Mesenchymal stem cell (in vitro differentiated cells and primary cell): ENCODE data around the gene QPRT.

Experiments used
- DNase-seq: peaks from one replicate; pipeline ENCODE4 v3.0.0-alpha.2; 2013
- H2AFZ ChIP-seq: one replicate; pipeline ENCODE4 v1.6.1; 2013; ENCODE audit warnings: low read depth, mild to moderate bottlenecking, control low read depth, inconsistent platforms, low read length, moderate library complexity
- H2AK5ac ChIP-seq: 2 replicates; pipeline ENCODE4 v1.6.1; 2013; ENCODE audit warnings: low read length, moderate library complexity, mild to moderate bottlenecking, inconsistent platforms; ENCODE audit not compliant: severe bottlenecking
- H2BK120ac ChIP-seq: one replicate; pipeline ENCODE4 v1.6.1; 2013; ENCODE audit warnings: low read depth, mild to moderate bottlenecking, inconsistent platforms, low read length, moderate library complexity
- H2BK12ac ChIP-seq, 2 experiments: one replicate each; pipeline ENCODE4 v1.6.1; 2013; ENCODE audit warnings: inconsistent platforms in 2 of 2, low read length in 2 of 2, mild to moderate bottlenecking in 2 of 2, moderate library complexity in 2 of 2, control low read depth in 1 of 2
- H2BK15ac ChIP-seq: one replicate; pipeline ENCODE4 v1.6.1; 2013; ENCODE audit warnings: mild to moderate bottlenecking, low read depth, inconsistent platforms; ENCODE audit not compliant: poor library complexity, severe bottlenecking
- H2BK5ac ChIP-seq: 2 replicates; pipeline ENCODE4 v1.6.1; 2013; ENCODE audit warnings: low read depth, mild to moderate bottlenecking, low read length, control low read depth, inconsistent platforms; ENCODE audit not compliant: poor library complexity, severe bottlenecking
- H3K14ac ChIP-seq, 2 experiments: one replicate each; pipeline ENCODE4 v1.6.1; 2013; ENCODE audit warnings: inconsistent platforms in 2 of 2, low read length in 2 of 2, control low read depth in 1 of 2, mild to moderate bottlenecking in 1 of 2, moderate library complexity in 1 of 2
- H3K18ac ChIP-seq, 2 experiments: one replicate each; pipeline ENCODE4 v1.6.1; 2013; ENCODE audit warnings: inconsistent platforms in 2 of 2, low read length in 2 of 2, control low read depth in 1 of 2, low read depth in 1 of 2, mild to moderate bottlenecking in 1 of 2
- H3K23ac ChIP-seq, 2 experiments: one replicate each; pipeline ENCODE4 v1.6.1; 2013; ENCODE audit warnings: inconsistent platforms in 2 of 2, low read length in 2 of 2, mild to moderate bottlenecking in 2 of 2, moderate library complexity in 2 of 2, control low read depth in 1 of 2
- H3K27ac ChIP-seq: 2 replicates; pipeline ENCODE4 v1.5.1; 2013; ENCODE audit warnings: mild to moderate bottlenecking, moderate library complexity, low read length, control low read depth, inconsistent platforms; ENCODE audit not compliant: poor library complexity, severe bottlenecking
- H3K27me3 ChIP-seq, 2 experiments: 2 replicates each; pipeline versions ENCODE4 v1.6.1 to v1.7.0; 2013; ENCODE audit warnings: low read length in 2 of 2, mild to moderate bottlenecking in 2 of 2, moderate library complexity in 2 of 2, control low read depth in 1 of 2, inconsistent platforms in 1 of 2; ENCODE audit not compliant: control insufficient read depth in 1 of 2, insufficient read depth in 1 of 2
- H3K36me3 ChIP-seq, 2 experiments: 2 replicates each; pipeline versions ENCODE4 v1.6.1 to v1.7.0; 2013; ENCODE audit warnings: low read length in 2 of 2, control low read depth in 1 of 2, inconsistent platforms in 1 of 2, low read depth in 1 of 2, mild to moderate bottlenecking in 1 of 2; ENCODE audit not compliant: insufficient read depth in 2 of 2, control insufficient read depth in 1 of 2
- H3K4ac ChIP-seq, 2 experiments: one replicate each; pipeline ENCODE4 v1.6.1; 2013; ENCODE audit warnings: inconsistent platforms in 2 of 2, low read length in 2 of 2, mild to moderate bottlenecking in 2 of 2, moderate library complexity in 2 of 2, control low read depth in 1 of 2, low read depth in 1 of 2
- H3K4me1 ChIP-seq: 2 replicates; pipeline ENCODE4 v1.6.1; 2013; ENCODE audit warnings: low read depth, low read length, control low read depth; ENCODE audit not compliant: control insufficient read depth, insufficient read depth
- H3K4me2 ChIP-seq: 2 replicates; pipeline ENCODE4 v1.6.1; 2013; ENCODE audit warnings: low read length, mild to moderate bottlenecking, inconsistent platforms; ENCODE audit not compliant: poor library complexity, severe bottlenecking
- H3K4me3 ChIP-seq, 2 experiments: 2 replicates each; pipeline versions ENCODE4 v1.5.1 to v1.7.0; 2013; ENCODE audit warnings: low read length in 2 of 2, mild to moderate bottlenecking in 2 of 2, control low read depth in 1 of 2, low read depth in 1 of 2; ENCODE audit not compliant: insufficient read depth in 1 of 2
- H3K79me1 ChIP-seq: replicated peaks from 2 replicates; pipeline ENCODE4 v1.6.1; 2013; ENCODE audit warnings: mild to moderate bottlenecking, control low read depth, low read length, inconsistent platforms; ENCODE audit not compliant: poor library complexity, severe bottlenecking
- H3K9ac ChIP-seq: 2 replicates; pipeline ENCODE4 v1.7.0; 2013; ENCODE audit warnings: mild to moderate bottlenecking, low read length, moderate library complexity
- H3K9me3 ChIP-seq: 2 replicates; pipeline ENCODE4 v1.7.0; 2013; ENCODE audit warnings: mild to moderate bottlenecking, low read length; ENCODE audit not compliant: control insufficient read depth
- H4K8ac ChIP-seq: one replicate; pipeline ENCODE4 v1.6.1; 2013; ENCODE audit warnings: inconsistent platforms, mild to moderate bottlenecking, low read length, moderate library complexity
- H4K91ac ChIP-seq: one replicate; pipeline ENCODE4 v1.6.1; 2013; ENCODE audit warnings: mild to moderate bottlenecking, low read length, inconsistent platforms
- WGBS: methylation state at CpG from one replicate; pipeline ENCODE4 v1.1.7; 2013; ENCODE audit warnings: mixed read lengths; 5-methylcytosine and 5-hydroxymethylcytosine counted together

QPRT gene

GRCh38 chr16:29700253-29700987 lies 21.4 kb downstream of the QPRT start:
- Histone ChIP-seq H4K8ac (peak overlapping the region; percentile 28), H3K4ac (no peak overlapping the region), H2BK15ac (no peak overlapping the region), H2BK120ac (no peak overlapping the region), H3K27me3 (peaks cover 0 to 3% of the 10 kb centered on the region in 2 experiments), H4K91ac (no peak overlapping the region), H3K23ac (no peak overlapping the region), H3K4me1 (peaks cover 27% of the 10 kb centered on the region), H3K9ac (peak overlapping the region; percentile 67), H2AFZ (no peak overlapping the region), H3K36me3 (peaks cover 7 to 31% of the 10 kb centered on the region in 2 experiments), H3K4me3 (no peak overlapping the region), H3K27ac (no peak overlapping the region), H2AK5ac (no peak overlapping the region), H3K4me2 (no peak overlapping the region), H2BK12ac (no peak overlapping the region), H3K9me3 (no peaks in the 10 kb centered on the region), H3K14ac (no peak overlapping the region), H2BK5ac (no peak overlapping the region), H3K79me1 (peaks cover 10% of the 10 kb centered on the region), H3K18ac (no peak overlapping the region)
- DNase-seq, result peak; percentile 89
- WGBS, result 6% methylated on average over 12 of the region's 14 CpGs

GRCh38 chr16:29701214-29701555 lies 22.2 kb downstream of the QPRT start:
- H3K4me2 ChIP-seq, result no peak overlapping the region
- H3K23ac ChIP-seq, result no peak overlapping the region
- no peak overlapping the region for H4K8ac ChIP-seq
- H3K9me3 ChIP-seq, result no peaks in the 10 kb centered on the region
- no peak overlapping the region for H3K14ac ChIP-seq
- no peak for DNase-seq
- peaks cover 10% of the 10 kb centered on the region for H3K79me1 ChIP-seq
- H2BK5ac ChIP-seq, result no peak overlapping the region
- no peak overlapping the region for H2BK12ac ChIP-seq
- H3K9ac ChIP-seq, result peak overlapping the region; percentile 67
- peaks cover 27% of the 10 kb centered on the region for H3K4me1 ChIP-seq
- peaks cover 0 to 3% of the 10 kb centered on the region in 2 experiments for H3K27me3 ChIP-seq
- peaks cover 7 to 26% of the 10 kb centered on the region in 2 experiments for H3K36me3 ChIP-seq
- H4K91ac ChIP-seq, result no peak overlapping the region
- no peak overlapping the region for H2BK15ac ChIP-seq
- WGBS, result 91% methylated on average over 4 of the region's 5 CpGs
- no peak overlapping the region for H3K27ac ChIP-seq
- no peak overlapping the region for H2BK120ac ChIP-seq
- H3K4ac ChIP-seq, result no peak overlapping the region
- peak overlapping the region; percentile 85 for H2AK5ac ChIP-seq
- no peak overlapping the region for H3K4me3 ChIP-seq
- no peak overlapping the region for H2AFZ ChIP-seq
- no peak overlapping the region for H3K18ac ChIP-seq

- Histone ChIP-seq H2BK5ac (no peak overlapping the region), H3K9me3 (no peaks in the 10 kb centered on the region), H2BK12ac (no peak overlapping the region), H3K9ac (no peak overlapping the region), H4K8ac (no peak overlapping the region), H3K27me3 (peaks cover 0 to 3% of the 10 kb centered on the region in 2 experiments), H4K91ac (no peak overlapping the region), H2BK15ac (no peak overlapping the region), H3K14ac (no peak overlapping the region), H3K79me1 (peaks cover 2% of the 10 kb centered on the region), H3K4me2 (no peak overlapping the region), H3K18ac (no peak overlapping the region), H3K23ac (no peak overlapping the region), H2AK5ac (no peak overlapping the region), H3K4me3 (no peak overlapping the region), H3K4me1 (peaks cover 21% of the 10 kb centered on the region), H3K4ac (no peak overlapping the region), H3K36me3 (peaks cover 3 to 15% of the 10 kb centered on the region in 2 experiments), H2BK120ac (no peak overlapping the region), H3K27ac (no peak overlapping the region), H2AFZ (no peak overlapping the region)
- 86% methylated on average over 13 of the region's 13 CpGs for WGBS
- DNase-seq, result no peak
These were observed 23.3 kb downstream of the QPRT start for GRCh38 chr16:29702269-29702668.

DNA sequence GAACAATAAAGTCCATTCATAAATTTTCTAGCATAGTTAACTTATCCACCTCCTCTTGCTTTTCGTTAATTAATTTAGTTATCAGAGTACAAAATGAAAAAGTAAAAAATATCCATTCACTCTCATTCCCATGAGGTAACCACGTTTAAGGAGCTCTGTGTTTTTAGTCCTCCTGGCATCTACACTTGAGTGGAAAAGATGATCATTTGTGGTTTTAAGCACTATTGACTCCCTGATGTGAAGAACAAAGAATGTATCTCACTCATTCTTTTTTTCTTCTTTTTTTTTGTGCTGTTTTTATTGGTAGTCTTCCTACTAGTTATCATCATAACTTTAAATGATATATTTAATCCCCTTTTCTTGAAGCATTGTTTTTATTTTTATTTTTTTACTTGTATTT lies 26.1 kb downstream of the QPRT start:
- no peak overlapping the region for H2BK12ac ChIP-seq
- H2AK5ac ChIP-seq, result no peak overlapping the region
- no peak overlapping the region for H3K4ac ChIP-seq
- no peak overlapping the region for H3K27ac ChIP-seq
- H2BK120ac ChIP-seq, result no peak overlapping the region
- no peak overlapping the region for H3K14ac ChIP-seq
- no peak overlapping the region for H4K91ac ChIP-seq
- H3K36me3 ChIP-seq, result no peaks in the 10 kb centered on the region
- H3K4me1 ChIP-seq, result peaks cover 15% of the 10 kb centered on the region
- WGBS, result no CpG with 5 or more reads among the region's 2 CpGs
- no peaks in the 10 kb centered on the region for H3K79me1 ChIP-seq
- no peak overlapping the region for H4K8ac ChIP-seq
- DNase-seq, result no peak
- no peak overlapping the region for H3K4me3 ChIP-seq
- no peak overlapping the region for H3K9ac ChIP-seq
- no peak overlapping the region for H3K18ac ChIP-seq
- H2BK15ac ChIP-seq, result no peak overlapping the region
- no peak overlapping the region for H3K23ac ChIP-seq
- no peak overlapping the region for H2AFZ ChIP-seq
- H3K9me3 ChIP-seq, result no peaks in the 10 kb centered on the region
- H3K27me3 ChIP-seq, result peaks cover 0 to 8% of the 10 kb centered on the region in 2 experiments
- no peak overlapping the region for H3K4me2 ChIP-seq
- no peak overlapping the region for H2BK5ac ChIP-seq
